Activated CD4-positive, alpha-beta T cell treated with anti-CD3 and anti-CD28 coated beads, Interleukin-2, Interleukin-4, amounts not matched to agents 100 ng/mL and 50 ng/mL, durations not matched to agents 16 hours and 8 hours (primary cell): Measurements from ENCODE around the gene SLC2A3.
"Not testable (repeated sequence)": the region's sequence is repeated elsewhere in the genome, so short reads cannot be mapped to it uniquely, and the experiment has no call there.

Experiments
- DNase-seq: peaks from one replicate; pipeline ENCODE4 v3.0.0-alpha.2; 2020; ENCODE audit warnings: low spot score

SLC2A3 gene

DNA sequence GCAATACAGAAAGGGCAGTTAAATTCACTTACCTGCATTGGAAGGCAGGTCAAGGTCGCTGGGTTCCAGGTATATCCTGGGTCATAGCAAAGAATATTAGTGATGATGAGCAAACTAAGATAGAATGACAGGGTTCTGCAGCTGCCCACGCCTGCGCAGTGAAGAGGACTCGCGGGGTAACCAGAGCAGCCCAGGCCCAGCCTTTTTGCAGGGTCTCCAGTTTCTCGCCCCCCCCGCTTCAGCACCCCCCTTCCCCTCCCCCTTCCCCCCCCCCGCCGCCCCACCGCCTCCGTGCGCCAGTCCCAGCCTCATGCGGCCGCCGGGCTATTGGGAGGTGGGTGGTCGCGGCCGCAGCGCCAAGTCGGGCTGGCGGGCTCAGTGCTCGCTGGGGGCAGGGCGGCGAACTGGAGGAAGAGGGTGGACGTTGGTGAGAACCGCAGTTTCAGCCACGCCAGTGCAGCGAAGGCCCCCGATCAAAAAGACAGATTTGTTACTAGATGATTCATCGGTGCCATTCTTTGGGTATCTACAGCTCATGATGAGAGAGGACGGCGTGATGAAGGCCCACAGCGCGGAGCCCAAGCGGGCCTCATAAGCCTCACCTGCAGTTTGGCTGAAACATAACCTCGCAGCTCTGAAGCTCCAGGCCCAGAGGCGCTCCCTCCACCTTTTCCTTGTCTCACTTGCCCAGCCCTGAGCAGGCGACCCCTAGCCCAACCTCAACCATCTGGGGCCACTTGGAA is 20.2 kb downstream of the SLC2A3 start:
- DNase-seq = peak; percentile 31

- DNase-seq = not testable (repeated sequence)
These were observed 25.9 kb downstream of the SLC2A3 start for GRCh38 chr12:7910106-7910505.

GRCh38 chr12:7907009-7907408 is 29.0 kb downstream of the SLC2A3 start:
- no peak for DNase-seq

DNA sequence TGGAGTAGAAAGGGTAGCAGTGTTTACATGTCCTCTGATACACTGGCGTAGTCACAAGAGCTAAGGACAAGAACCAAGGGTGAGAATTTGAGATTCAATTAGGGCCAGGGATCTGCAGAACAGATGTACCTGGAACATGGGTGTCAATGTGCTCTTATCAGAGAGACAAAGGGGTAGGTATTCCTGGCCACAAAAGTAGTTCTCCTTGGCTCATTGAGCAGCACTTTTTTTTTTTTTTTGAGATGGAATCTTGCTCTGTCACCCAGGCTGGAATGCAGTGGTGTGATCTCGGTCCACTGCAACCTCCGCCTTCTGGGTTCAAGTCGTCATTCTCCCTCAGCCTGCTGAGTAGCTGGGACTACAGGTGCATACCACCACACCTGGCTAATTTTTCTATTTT is 29.7 kb downstream of the SLC2A3 start:
- not testable (repeated sequence) for DNase-seq

DNA sequence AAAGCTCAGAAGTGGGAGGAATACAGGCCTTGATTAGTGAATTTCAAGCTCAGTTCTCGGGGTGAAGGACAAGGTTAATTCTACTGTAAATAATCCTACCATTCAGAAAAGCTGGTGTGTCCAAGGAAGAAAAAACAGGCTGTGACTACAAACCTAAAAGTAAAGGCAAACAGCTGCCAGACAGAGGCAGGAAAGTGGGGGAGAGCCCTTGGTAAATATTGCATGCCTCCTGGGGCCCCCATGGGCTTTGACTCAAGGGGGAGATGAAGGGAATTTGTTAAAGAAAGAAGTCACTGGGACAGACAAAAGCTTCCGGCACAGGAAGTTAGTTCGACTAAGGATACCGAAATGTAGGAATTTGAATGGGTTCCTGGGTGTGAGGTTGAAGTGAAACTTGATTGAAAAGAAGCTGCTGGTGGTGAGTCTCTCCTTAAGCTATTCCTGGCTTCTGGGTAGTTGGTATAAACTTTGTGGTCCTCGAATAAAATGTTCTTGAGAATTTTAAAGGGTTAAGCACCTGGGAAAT is 30.3 kb downstream of the SLC2A3 start:
- not testable (repeated sequence) for DNase-seq

DNA sequence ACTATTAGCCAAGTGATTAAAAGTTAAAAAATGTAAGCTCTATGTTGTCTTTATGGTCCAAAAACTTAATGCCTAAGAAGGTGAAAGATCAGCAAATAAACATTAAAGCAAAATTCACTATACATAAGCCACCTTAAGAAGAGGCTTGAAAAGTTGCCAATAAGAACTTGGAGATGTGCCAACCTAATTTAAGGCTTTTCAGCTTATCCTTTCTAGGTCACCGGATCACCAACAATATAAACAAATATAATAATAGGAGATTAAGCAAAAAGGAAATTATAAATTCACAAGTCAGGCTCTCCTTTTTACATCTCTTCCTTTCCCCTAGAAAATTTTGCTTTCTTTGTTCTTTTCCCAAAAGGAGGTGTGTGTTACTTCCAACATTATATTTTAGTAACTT is 30.9 kb downstream of the SLC2A3 start:
- DNase-seq = no peak

DNA sequence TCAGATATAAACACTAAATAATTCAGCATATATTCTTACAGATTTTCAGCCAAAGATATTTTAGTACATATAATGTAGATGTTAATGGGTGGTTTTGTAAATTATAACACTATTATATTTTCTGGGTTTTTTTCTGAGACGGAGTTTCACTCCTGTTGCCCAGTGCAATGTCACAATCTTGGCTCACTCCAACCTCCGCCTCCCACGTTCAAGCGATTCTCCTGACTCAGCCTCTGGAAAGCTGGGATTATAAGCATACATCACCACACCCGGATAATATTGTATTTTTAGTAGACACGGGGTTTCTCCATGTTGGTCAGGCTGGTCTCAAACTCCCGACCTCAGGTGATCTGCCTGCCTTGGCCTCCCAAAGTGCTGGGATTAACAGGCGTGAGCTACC is 33.6 kb downstream of the SLC2A3 start:
- DNase-seq = not testable (repeated sequence)

DNA sequence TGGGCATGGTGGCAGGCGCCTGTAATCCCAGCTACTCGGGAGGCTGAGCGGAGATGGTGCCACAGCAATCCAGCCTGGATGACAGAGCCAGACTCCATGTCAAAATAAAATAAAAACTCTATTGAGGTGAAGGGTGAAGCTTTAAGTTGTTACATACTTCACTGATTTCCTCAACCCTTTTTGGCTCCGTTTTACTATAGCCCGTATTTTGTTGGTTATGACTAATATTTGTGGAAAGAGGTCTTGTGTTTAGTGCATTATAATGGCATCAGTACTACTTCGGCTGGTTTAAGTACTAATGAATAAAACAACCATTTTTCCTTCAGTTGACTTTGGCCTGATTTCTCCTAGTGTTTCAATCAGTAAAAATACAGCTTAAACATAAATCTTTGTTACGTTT is 36.2 kb downstream of the SLC2A3 start:
- DNase-seq = no peak

DNA sequence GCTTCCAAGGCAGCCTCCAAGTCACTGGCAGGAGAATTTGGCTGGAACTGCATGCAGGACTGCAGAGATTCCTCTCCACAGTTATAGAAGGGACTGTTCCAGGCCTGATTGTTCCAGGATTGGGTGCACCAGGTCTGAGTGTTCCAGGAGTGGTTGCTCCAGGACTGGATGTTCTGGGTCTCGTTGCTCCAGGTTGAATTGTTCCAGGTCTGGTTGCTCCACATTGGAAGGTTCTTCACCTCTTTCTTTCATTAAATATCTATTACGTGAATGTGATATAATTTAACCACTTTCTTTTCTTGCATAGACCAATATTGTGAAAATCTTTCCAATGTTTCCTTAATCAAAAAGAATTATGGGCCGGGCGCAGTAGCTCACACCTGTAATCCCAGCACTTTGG is 39.3 kb downstream of the SLC2A3 start:
- not testable (repeated sequence) for DNase-seq

GRCh38 chr12:7892186-7892980 is 43.6 kb downstream of the SLC2A3 start:
- DNase-seq = no peak

GRCh38 chr12:7884689-7885088 is 51.3 kb downstream of the SLC2A3 start:
- DNase-seq = no peak

DNA sequence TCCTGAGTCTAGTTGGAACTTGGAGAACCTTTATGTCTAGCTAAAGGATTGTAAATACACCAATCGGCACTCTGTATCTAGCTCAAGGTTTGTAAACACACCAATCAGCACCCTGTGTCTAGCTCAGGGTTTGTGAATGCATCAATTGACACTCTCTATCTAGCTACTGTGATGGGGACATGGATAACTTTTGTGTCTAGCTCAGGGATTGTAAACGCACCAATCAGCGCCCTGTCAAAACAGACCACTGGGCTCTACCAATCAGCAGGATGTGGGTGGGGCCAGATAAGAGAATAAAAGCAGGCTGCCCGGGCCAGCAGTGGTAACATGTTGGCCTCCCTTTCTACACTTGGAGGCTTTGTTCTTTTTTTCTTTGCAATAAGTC is 54.3 kb downstream of the SLC2A3 start:
- not testable (repeated sequence) for DNase-seq

DNA sequence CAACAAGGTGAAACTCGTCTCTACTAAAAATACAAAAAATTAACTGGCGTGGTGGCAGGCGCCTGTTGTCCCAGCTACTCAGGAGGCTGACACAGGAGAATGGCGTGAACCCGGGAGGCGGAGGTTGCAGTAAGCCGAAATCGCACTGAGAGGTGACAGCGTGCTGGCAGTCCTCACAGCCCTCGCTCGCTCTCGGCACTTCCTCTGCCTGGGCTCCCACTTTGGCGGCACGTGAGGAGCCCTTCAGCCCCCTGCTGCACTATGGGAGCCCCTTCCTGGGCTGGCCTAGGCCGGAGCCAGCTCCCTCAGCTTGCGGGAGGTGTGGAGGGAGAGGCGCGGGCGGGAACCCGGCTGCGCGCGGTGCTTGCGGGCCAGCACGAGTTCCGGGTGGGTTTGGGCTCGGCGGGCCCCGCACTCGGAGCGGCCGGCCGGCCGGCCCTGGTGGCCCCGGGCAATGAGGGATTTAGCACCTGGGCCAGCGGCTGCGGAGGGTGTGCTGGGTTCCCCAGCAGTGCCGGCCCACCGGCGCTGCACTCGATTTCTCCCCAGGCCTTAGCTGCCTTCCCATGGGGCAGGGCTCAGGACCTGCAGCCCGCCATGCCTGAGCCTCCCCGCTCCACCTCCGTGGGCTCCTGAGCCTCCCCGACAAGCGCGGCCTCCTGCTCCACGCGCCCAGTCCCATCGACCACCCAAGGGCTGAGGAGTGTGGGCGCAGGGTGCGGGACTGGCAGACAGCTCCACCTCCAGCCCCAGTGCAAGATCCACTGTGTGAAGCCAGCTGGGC is 54.8 kb downstream of the SLC2A3 start:
- DNase-seq = not testable (repeated sequence)

DNA sequence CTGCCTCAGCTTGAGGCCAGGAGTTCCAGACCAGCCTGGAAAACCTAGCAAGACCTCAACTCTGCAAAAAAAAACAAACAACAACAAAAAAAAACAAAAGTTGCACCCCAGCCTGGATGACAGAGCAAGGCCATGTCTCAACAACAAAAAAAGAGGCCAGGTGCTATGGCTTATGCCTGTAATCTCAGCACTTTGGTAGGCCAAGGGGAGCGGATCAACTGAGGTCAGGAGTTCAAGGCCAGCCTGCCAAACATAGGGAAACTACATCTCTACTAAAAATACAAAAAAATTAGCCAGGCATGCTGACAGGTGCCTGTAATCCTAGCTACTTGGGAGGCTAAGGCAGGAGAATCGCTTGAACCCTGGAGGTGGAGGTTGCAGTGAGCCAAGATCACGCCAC is 56.7 kb downstream of the SLC2A3 start:
- DNase-seq = no peak

DNA sequence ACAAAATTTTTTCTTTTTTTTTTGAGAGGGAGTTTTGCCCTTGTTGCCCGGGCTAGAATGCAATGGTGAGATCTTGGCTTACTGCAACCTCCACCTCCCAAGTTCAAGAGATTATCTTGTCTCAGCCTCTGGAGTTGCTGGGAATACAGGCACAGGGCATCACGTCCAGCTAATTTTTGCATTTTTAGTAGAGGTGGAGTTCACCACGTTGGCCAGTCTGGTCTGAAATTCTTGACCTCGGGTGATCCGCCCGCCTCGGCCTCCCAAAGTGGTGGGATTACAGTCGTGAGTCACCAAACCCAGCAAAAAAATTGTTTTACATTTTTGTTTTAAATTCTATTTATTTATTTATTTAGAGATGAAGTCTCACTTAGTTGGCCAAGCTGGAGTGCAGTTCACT is 58.6 kb downstream of the SLC2A3 start:
- no peak for DNase-seq

DNA sequence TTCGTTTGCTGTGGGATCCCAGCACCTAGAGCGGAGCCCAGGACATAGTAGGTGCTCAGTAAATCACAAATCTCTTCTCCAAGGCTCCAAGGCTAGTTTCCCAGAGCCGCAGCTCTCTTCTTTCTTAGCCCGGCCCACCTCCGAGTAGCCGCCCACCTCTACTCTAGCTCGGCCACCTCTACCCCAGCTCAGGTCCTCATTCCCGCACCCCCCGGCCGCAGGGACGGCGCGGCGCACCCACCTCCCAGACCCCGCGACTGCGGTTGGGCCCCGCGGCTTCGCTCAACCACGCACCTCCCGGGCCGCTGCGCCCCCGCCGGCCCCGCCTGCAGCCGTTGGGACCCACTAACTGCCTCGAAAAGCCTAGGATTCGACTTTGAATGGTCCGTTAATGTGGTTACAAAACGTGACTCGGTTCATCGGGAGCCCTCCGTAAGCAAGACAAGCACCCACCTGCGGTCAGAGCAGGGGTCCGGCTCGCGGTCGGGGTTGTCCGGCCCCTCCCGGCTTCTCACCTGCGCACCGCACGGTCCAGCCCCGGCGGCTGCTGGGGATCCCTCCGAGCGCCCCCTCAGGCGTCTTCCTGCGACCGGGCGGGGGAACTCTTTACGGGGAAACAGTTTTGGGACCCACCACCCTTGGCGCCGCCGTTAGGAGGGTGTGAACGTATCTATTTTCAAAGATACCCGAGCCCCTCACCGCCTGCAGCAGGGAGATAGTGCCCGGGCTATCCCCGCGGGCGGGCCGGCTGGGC is 63.2 kb downstream of the SLC2A3 start, which contains the start of gene SLC2A14:
TSS of gene SLC2A14 (minus strand) at position 350 of the 754 bp plus-strand sequence. CDS start 3,035 bp downstream, outside the sequence.
- DNase-seq = no peak

GRCh38 chr12:7870335-7870734 is 65.7 kb downstream of the SLC2A3 start:
- DNase-seq = no peak
